HAP-1 (cell line): ENCODE measurements around the gene MXRA5.
"Not testable (repeated sequence)": the region's sequence is repeated elsewhere in the genome, so short reads cannot be mapped to it uniquely, and the experiment has no call there.

ENCODE experiments used
- DNase-seq, 2 experiments: peaks; one replicate each; pipeline ENCODE4 v3.0.0-alpha.2; 2016 to 2020; ENCODE audit warnings: low spot score in 2 of 2
- H3K27me3 ChIP-seq: fragments of 250-450 bp; sonication (Bioruptor Pico); 2 replicates; pipeline ENCODE4 v1.5.1; 2020; ENCODE audit warnings: low read depth, mild to moderate bottlenecking, moderate library complexity
- H3K36me3 ChIP-seq: fragments of 250-450 bp; sonication (Bioruptor Pico); replicated peaks from 2 replicates; pipeline ENCODE4 v1.5.1; 2020; ENCODE audit warnings: mild to moderate bottlenecking
- H3K4me1 ChIP-seq: fragments of 250-450 bp; sonication (Bioruptor Pico); 2 replicates; pipeline ENCODE4 v1.5.1; 2020; ENCODE audit warnings: mild to moderate bottlenecking
- H3K4me3 ChIP-seq: fragments of 250-450 bp; sonication (Bioruptor Pico); 2 replicates; pipeline ENCODE4 v1.5.1; 2020; ENCODE audit warnings: mild to moderate bottlenecking, moderate library complexity
- H3K9me3 ChIP-seq: fragments of 250-450 bp; sonication (Bioruptor Pico); 2 replicates; pipeline ENCODE4 v1.5.1; 2020; ENCODE audit warnings: mild to moderate bottlenecking, moderate library complexity
- in situ Hi-C: fragments of 300-500 bp; cut with MboI; formaldehyde crosslinking; loops from 3 replicates; pipeline ENCODE4 v1.14.3; 2020; ENCODE audit warnings: low sequenced_read_pairs, inconsistent platforms, mixed read lengths

MXRA5 gene

GRCh38 chrX:3370656-3371055 lies 24.2 kb upstream of the MXRA5 start:
- in situ Hi-C loops: no loop called here
- Histone ChIP-seq H3K9me3 (no peaks in the 10 kb centered on the region), H3K27me3 (no peaks in the 10 kb centered on the region), H3K4me1 (no peaks in the 10 kb centered on the region), H3K36me3 (no peaks in the 10 kb centered on the region), H3K4me3 (no peak overlapping the region)
- DNase-seq: no peak

- H3K36me3 ChIP-seq: no peaks in the 10 kb centered on the region
- no peak overlapping the region for H3K4me3 ChIP-seq
- H3K4me1 ChIP-seq: no peaks in the 10 kb centered on the region
- in situ Hi-C loops: no loop called here
- H3K9me3 ChIP-seq: no peaks in the 10 kb centered on the region
- no peak for DNase-seq
- H3K27me3 ChIP-seq: no peaks in the 10 kb centered on the region
Measured at GRCh38 chrX:3362956-3363355, 16.5 kb upstream of the MXRA5 start.

- H3K27me3 ChIP-seq: no peaks in the 10 kb centered on the region
- no peak for DNase-seq
- H3K36me3 ChIP-seq: no peaks in the 10 kb centered on the region
- H3K9me3 ChIP-seq: no peaks in the 10 kb centered on the region
- in situ Hi-C loops: no loop called here
- no peak overlapping the region for H3K4me3 ChIP-seq
- H3K4me1 ChIP-seq: no peaks in the 10 kb centered on the region
Measured at GRCh38 chrX:3360881-3361280, 14.4 kb upstream of the MXRA5 start.

- DNase-seq, in situ Hi-C loops, H3K4me3 ChIP-seq, H3K27me3 ChIP-seq, H3K4me1 ChIP-seq, H3K36me3 ChIP-seq, H3K9me3 ChIP-seq: not testable (repeated sequence)
Measured at GRCh38 chrX:3352741-3353140, 6.3 kb upstream of the MXRA5 start.

- Histone ChIP-seq H3K4me3 (no peak overlapping the region), H3K36me3 (no peaks in the 10 kb centered on the region), H3K9me3 (no peaks in the 10 kb centered on the region), H3K27me3 (no peaks in the 10 kb centered on the region), H3K4me1 (no peaks in the 10 kb centered on the region)
- in situ Hi-C loops: no loop called here
- DNase-seq: no peak
Measured at GRCh38 chrX:3351276-3351675, 4.8 kb upstream of the MXRA5 start.

- in situ Hi-C loops: no loop called here
- H3K27me3 ChIP-seq: no peaks in the 10 kb centered on the region
Measured at GRCh38 chrX:3348191-3348590, 1.7 kb upstream of the MXRA5 start.

GRCh38 chrX:3345281-3346191 lies 916 bp downstream of the MXRA5 start:
- H3K4me1 ChIP-seq: no peaks in the 10 kb centered on the region
- no peak for DNase-seq
- in situ Hi-C loops: no loop called here
- no peaks in the 10 kb centered on the region for H3K36me3 ChIP-seq
- H3K9me3 ChIP-seq: no peaks in the 10 kb centered on the region
- H3K27me3 ChIP-seq: no peaks in the 10 kb centered on the region
- H3K4me3 ChIP-seq: no peak overlapping the region

More at GRCh38 chrX:3348191-3348590, 1.7 kb upstream of the MXRA5 start:
- Histone ChIP-seq H3K36me3 (no peaks in the 10 kb centered on the region), H3K4me1 (no peaks in the 10 kb centered on the region), H3K9me3 (no peaks in the 10 kb centered on the region), H3K4me3 (no peak overlapping the region)
- no peak for DNase-seq

- H3K9me3 ChIP-seq, DNase-seq, H3K4me1 ChIP-seq, H3K27me3 ChIP-seq, H3K36me3 ChIP-seq, H3K4me3 ChIP-seq, in situ Hi-C loops: not testable (repeated sequence)
Measured at GRCh38 chrX:3343569-3343968, 2.9 kb downstream of the MXRA5 start.

- Histone ChIP-seq H3K36me3 (no peaks in the 10 kb centered on the region), H3K9me3 (no peaks in the 10 kb centered on the region), H3K27me3 (no peaks in the 10 kb centered on the region), H3K4me3 (no peak overlapping the region), H3K4me1 (no peaks in the 10 kb centered on the region)
- DNase-seq: no peak
- in situ Hi-C loops: no loop called here
Measured at GRCh38 chrX:3340016-3340415, 6.4 kb downstream of the MXRA5 start.

GRCh38 chrX:3326681-3327080 lies 19.8 kb downstream of the MXRA5 start:
- in situ Hi-C loops: no loop called here
- no peak for DNase-seq

GRCh38 chrX:3320471-3321046 lies 25.9 kb downstream of the MXRA5 start:
- DNase-seq: no peak
- no peaks in the 10 kb centered on the region for H3K36me3 ChIP-seq
- in situ Hi-C loops: no loop called here
- no peaks in the 10 kb centered on the region for H3K27me3 ChIP-seq
- H3K4me1 ChIP-seq: no peaks in the 10 kb centered on the region
- H3K9me3 ChIP-seq: no peaks in the 10 kb centered on the region
- H3K4me3 ChIP-seq: no peak overlapping the region

More at GRCh38 chrX:3326681-3327080, 19.8 kb downstream of the MXRA5 start:
- no peaks in the 10 kb centered on the region for H3K4me1 ChIP-seq
- H3K36me3 ChIP-seq: no peaks in the 10 kb centered on the region
- no peaks in the 10 kb centered on the region for H3K27me3 ChIP-seq
- H3K4me3 ChIP-seq: no peak overlapping the region
- H3K9me3 ChIP-seq: no peaks in the 10 kb centered on the region

- no peak overlapping the region for H3K4me3 ChIP-seq
- no peak for DNase-seq
- no peaks in the 10 kb centered on the region for H3K4me1 ChIP-seq
- H3K27me3 ChIP-seq: no peaks in the 10 kb centered on the region
- H3K36me3 ChIP-seq: no peaks in the 10 kb centered on the region
- in situ Hi-C loops: no loop called here
- H3K9me3 ChIP-seq: no peaks in the 10 kb centered on the region
Measured at GRCh38 chrX:3317191-3317718, 29.2 kb downstream of the MXRA5 start.

- H3K9me3 ChIP-seq: no peaks in the 10 kb centered on the region
- no peaks in the 10 kb centered on the region for H3K4me1 ChIP-seq
- no peak for DNase-seq
- no peaks in the 10 kb centered on the region for H3K36me3 ChIP-seq
- no peak overlapping the region for H3K4me3 ChIP-seq
- H3K27me3 ChIP-seq: no peaks in the 10 kb centered on the region
- in situ Hi-C loops: no loop called here
Measured at GRCh38 chrX:3312109-3312508, 34.3 kb downstream of the MXRA5 start.

GRCh38 chrX:3307881-3308280 lies 38.6 kb downstream of the MXRA5 start:
- Histone ChIP-seq H3K4me3 (no peak overlapping the region), H3K4me1 (no peaks in the 10 kb centered on the region), H3K27me3 (no peaks in the 10 kb centered on the region), H3K36me3 (no peaks in the 10 kb centered on the region), H3K9me3 (no peaks in the 10 kb centered on the region)
- no peak for DNase-seq
- in situ Hi-C loops: no loop called here
